Activated naive CD8-positive, alpha-beta T cell treated with anti-CD3 and anti-CD28 coated beads, Interleukin-2, amount 50 U/mL, for 16 hours (primary cell): ENCODE data around the gene NPHP4.

Source experiments
- DNase-seq: peaks from one replicate; pipeline ENCODE4 v3.0.0-alpha.2; 2020; ENCODE audit warnings: low read depth, low spot score

The NPHP4 gene

GRCh38 chr1:5832916-5833895 is 159.0 kb downstream of the NPHP4 start:
- DNase-seq = no peak

GRCh38 chr1:5831600-5832335 is 160.5 kb downstream of the NPHP4 start:
- no peak for DNase-seq

- no peak for DNase-seq
These were observed 161.2 kb downstream of the NPHP4 start for GRCh38 chr1:5830771-5831599.

GRCh38 chr1:5829414-5829813 is 162.8 kb downstream of the NPHP4 start:
- no peak for DNase-seq

- DNase-seq = no peak
These were observed 163.8 kb downstream of the NPHP4 start for GRCh38 chr1:5828308-5828935.

GRCh38 chr1:5827516-5827915 is 164.7 kb downstream of the NPHP4 start:
- no peak for DNase-seq

GRCh38 chr1:5826601-5827000 is 165.6 kb downstream of the NPHP4 start:
- DNase-seq = no peak

GRCh38 chr1:5822726-5823125 is 169.5 kb downstream of the NPHP4 start:
- DNase-seq = no peak

GRCh38 chr1:5822266-5822665 is 170.0 kb downstream of the NPHP4 start:
- no peak for DNase-seq

- DNase-seq = no peak
These were observed 170.6 kb downstream of the NPHP4 start for GRCh38 chr1:5821540-5822176.

GRCh38 chr1:5820026-5820421 is 172.2 kb downstream of the NPHP4 start:
- DNase-seq = no peak

GRCh38 chr1:5819391-5820025 is 172.7 kb downstream of the NPHP4 start:
- no peak for DNase-seq

- DNase-seq = no peak
These were observed 173.5 kb downstream of the NPHP4 start for GRCh38 chr1:5818755-5819154.

GRCh38 chr1:5815716-5816115 is 176.5 kb downstream of the NPHP4 start:
- no peak for DNase-seq

GRCh38 chr1:5815211-5815610 is 177.0 kb downstream of the NPHP4 start:
- DNase-seq = no peak

GRCh38 chr1:5814046-5814619 is 178.1 kb downstream of the NPHP4 start:
- no peak for DNase-seq

- DNase-seq = no peak
These were observed 178.7 kb downstream of the NPHP4 start for GRCh38 chr1:5813480-5813879.
